Measurements from ENCODE around the gene ZNF558. TPM values are rescaled to one million over a fixed set of nuclear protein-coding genes. Genes with fewer than 3 reads are reported as not detected.

Gene ZNF558
- total RNA-seq, 4 donors from 2014 or later = 7.8 to 23.3 (median 12.1) TPM

- Histone ChIP-seq H3K27ac (no peak overlapping the region), H3K27me3 (peaks cover 0 to 26% (median 0%) of the 10 kb centered on the region in 4 donors), H3K4me3 (no peak overlapping the region), H3K9me3 (no peaks in the 10 kb centered on the region), H3K36me3 (no peaks in the 10 kb centered on the region), H3K4me1 (no peaks in the 10 kb centered on the region)
- intact Hi-C loops (cut with DNase I) = no loop called here
- TF ChIP-seq POLR2A (IDR thresholded peaks at IDR 0.05) = no peak
- TF ChIP-seq CTCF (IDR thresholded peaks at IDR 0.05) = no peak
- DNase-seq = no peak
- WGBS, 2 donors = 89 to 91% methylated on average over 5 of the region's 5 CpGs
Observed at GRCh38 chr19:8840708-8841107, 8.6 kb upstream of the ZNF558 start.

- intact Hi-C loops (cut with DNase I) = no loop called here
- H3K27ac ChIP-seq = no peak overlapping the region
- no peaks in the 10 kb centered on the region for H3K36me3 ChIP-seq
- DNase-seq = no peak
- peaks cover 0 to 14% (median 4%) of the 10 kb centered on the region in 3 donors for H3K4me1 ChIP-seq
- TF ChIP-seq CTCF (IDR thresholded peaks at IDR 0.05) (no peak), POLR2A (IDR thresholded peaks at IDR 0.05) (no peak)
- no peaks in the 10 kb centered on the region for H3K27me3 ChIP-seq
- no peaks in the 10 kb centered on the region for H3K9me3 ChIP-seq
- no peak overlapping the region for H3K4me3 ChIP-seq
- 91 to 92% methylated on average over 3 of the region's 3 CpGs for WGBS, 2 donors
Observed at GRCh38 chr19:8835877-8836276, 3.8 kb upstream of the ZNF558 start.

GRCh38 chr19:8835446-8835845 is 3.3 kb upstream of the ZNF558 start:
- no peak overlapping the region for H3K27ac ChIP-seq
- peaks cover 0 to 2% (median 0%) of the 10 kb centered on the region in 3 donors for H3K36me3 ChIP-seq
- no peak for DNase-seq
- H3K9me3 ChIP-seq = no peaks in the 10 kb centered on the region
- H3K27me3 ChIP-seq = no peaks in the 10 kb centered on the region
- no peak overlapping the region for H3K4me3 ChIP-seq
- TF ChIP-seq POLR2A (IDR thresholded peaks at IDR 0.05) (no peak), CTCF (IDR thresholded peaks at IDR 0.05) (no peak)
- H3K4me1 ChIP-seq = peaks cover 0 to 18% (median 4%) of the 10 kb centered on the region in 3 donors
- intact Hi-C loops (cut with DNase I) = no loop called here
- WGBS, 2 donors = 59 to 66% methylated on average over 2 of the region's 2 CpGs

GRCh38 chr19:8831832-8832131 is 322 bp downstream of the ZNF558 start:
- Histone ChIP-seq H3K4me3 (peak overlapping the region; percentile 64 to 94 (median 84)), H3K4me1 (peaks cover 0 to 20% (median 4%) of the 10 kb centered on the region in 3 donors), H3K9me3 (no peaks in the 10 kb centered on the region), H3K36me3 (peaks cover 0 to 34% (median 0%) of the 10 kb centered on the region in 3 donors), H3K27me3 (no peaks in the 10 kb centered on the region), H3K27ac (peak overlapping the region; percentile 95 to 98 (median 96))
- TF ChIP-seq CTCF (IDR thresholded peaks at IDR 0.05) (no peak), POLR2A (IDR thresholded peaks at IDR 0.05) (no peak)
- WGBS, 2 donors = 0% methylated on average over 1 to 2 of the region's 16 CpGs
- intact Hi-C loops (cut with DNase I) = no loop called here
- no peak for DNase-seq

- Histone ChIP-seq H3K4me1 (peaks cover 0 to 20% (median 4%) of the 10 kb centered on the region in 3 donors), H3K27ac (peak overlapping the region in 3 of 4 donors; percentile 95 to 98 (median 97)), H3K4me3 (peak overlapping the region; percentile 64 to 94 (median 84)), H3K9me3 (no peaks in the 10 kb centered on the region), H3K27me3 (no peaks in the 10 kb centered on the region), H3K36me3 (peaks cover 0 to 38% (median 0%) of the 10 kb centered on the region in 3 donors)
- 51 to 60% methylated on average over 6 of the region's 6 CpGs for WGBS, 2 donors
- TF ChIP-seq CTCF (IDR thresholded peaks at IDR 0.05) = no peak
- no peak for TF ChIP-seq POLR2A (IDR thresholded peaks at IDR 0.05)
- DNase-seq = no peak
- intact Hi-C loops (cut with DNase I) = no loop called here
Observed at GRCh38 chr19:8831373-8831772, 731 bp downstream of the ZNF558 start.
